GM12864 (cell line): ENCODE results near the gene WBP4.
A peak's percentile ranks its signal among the peaks of the same experiment; 100 is the strongest.

Source experiments
- DNase-seq: peaks from one replicate; pipeline ENCODE4 v3.0.0-alpha.2; 2011; ENCODE audit warnings: low read depth
- H3K4me3 ChIP-seq: 2 replicates; pipeline ENCODE4 v1.5.1; 2011; ENCODE audit warnings: mild to moderate bottlenecking, low read depth, low read length, control low read depth
- CTCF ChIP-seq: IDR thresholded peaks from 2 replicates; pipeline ENCODE4 v1.5.1; 2011; ENCODE audit warnings: low read depth, mild to moderate bottlenecking, moderate library complexity, low read length, control low read depth, inconsistent platforms; ENCODE audit errors: missing control alignments

The WBP4 gene

DNA sequence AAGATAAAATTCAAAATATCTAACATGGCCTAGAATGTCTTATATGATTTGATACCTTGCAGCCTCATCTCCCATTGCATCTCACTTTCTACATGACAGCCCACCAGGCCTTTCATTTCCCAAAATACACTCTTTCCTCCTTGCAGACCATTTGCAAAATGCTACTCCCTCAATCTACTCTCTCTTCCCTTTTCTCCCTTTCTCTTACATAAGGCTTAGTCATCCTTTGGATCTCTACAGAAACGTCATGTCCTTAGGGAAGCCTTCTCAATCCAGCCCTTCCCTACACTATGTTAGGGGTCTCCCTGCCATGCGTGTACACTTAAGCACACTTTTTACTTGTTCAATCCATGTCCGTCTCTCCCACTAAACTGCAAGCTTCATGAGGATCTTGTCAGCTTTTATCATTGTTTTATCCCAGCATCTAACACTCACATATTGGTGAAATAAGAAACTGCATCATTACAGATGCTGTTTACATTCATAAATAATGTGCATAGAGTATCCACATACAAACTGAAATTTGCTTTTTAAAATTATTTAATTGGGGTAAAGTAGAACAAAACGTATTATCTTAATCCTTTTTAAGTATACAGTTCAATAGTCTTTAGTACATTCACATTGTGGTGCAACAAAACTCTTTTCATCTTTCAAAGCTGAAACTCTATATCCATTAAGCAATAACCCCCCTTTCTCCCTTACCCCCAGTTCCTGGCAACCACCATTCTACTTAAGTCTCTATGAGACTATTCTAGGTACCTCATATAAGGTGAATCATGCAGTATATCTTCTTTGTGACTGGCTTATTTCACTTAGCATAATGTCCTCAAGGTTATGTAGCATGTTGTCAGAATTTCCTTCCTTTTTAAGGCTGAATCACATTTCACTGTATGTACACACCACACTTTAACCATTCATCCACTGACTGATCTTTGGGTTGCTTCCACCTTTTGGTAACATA is 11.5 kb upstream of the WBP4 start:
- H3K4me3 ChIP-seq, result no peak overlapping the region
- DNase-seq, result no peak
- TF ChIP-seq CTCF, result no peak

DNA sequence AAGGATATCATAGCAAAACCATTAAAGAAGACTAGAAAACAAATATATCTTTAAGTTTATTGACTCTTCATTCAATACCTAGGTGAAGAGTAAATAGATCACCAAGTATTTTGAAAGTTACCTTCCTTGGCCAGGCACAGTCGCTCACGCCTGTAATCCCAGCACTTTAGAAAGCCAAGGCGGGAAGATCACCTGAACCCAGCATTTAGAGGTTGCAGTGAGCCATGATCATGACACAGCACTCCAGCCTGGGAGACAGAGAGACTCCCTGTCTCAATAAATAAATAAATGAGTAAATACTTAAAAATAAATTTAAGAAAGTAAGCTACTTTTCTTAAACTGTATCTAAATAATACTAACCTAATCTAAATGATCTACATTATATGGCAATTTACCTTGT is 8.9 kb upstream of the WBP4 start:
- H3K4me3 ChIP-seq, result no peak overlapping the region
- no peak for DNase-seq
- TF ChIP-seq CTCF, result no peak

DNA sequence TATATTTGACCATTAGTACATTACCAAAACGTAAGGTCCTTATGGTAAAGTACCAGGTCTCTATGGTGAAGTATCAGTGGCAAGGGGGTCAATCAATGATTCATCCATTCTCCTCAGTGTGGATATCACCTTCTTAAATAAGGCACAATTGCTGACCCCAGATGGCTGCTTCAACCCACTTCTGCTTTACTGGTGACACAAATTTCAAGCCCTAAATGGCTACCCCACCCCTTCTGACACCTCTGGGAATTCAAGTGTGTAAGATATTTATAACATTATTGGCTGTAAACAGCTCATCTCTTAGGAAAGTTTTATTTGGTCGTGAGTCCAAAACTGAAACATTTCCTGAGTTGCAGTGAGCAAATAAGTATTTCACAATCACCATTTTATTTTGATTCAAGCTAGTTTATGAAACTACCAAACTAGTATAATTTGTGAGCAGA is 7.9 kb upstream of the WBP4 start:
- TF ChIP-seq CTCF, result no peak
- H3K4me3 ChIP-seq, result peak overlapping the region; percentile 3; the same call in 1 of the 2 replicates
- DNase-seq, result peak; percentile 48

GRCh38 chr13:41054212-41054877 is 7.0 kb upstream of the WBP4 start:
- no peak overlapping the region; the same call in 1 of the 2 replicates for H3K4me3 ChIP-seq
- no peak for DNase-seq
- peak; percentile 49 for TF ChIP-seq CTCF

- no peak overlapping the region for H3K4me3 ChIP-seq
- DNase-seq, result no peak
- peak; percentile 56 for TF ChIP-seq CTCF
These were observed 6.2 kb upstream of the WBP4 start for GRCh38 chr13:41054919-41055619.

DNA sequence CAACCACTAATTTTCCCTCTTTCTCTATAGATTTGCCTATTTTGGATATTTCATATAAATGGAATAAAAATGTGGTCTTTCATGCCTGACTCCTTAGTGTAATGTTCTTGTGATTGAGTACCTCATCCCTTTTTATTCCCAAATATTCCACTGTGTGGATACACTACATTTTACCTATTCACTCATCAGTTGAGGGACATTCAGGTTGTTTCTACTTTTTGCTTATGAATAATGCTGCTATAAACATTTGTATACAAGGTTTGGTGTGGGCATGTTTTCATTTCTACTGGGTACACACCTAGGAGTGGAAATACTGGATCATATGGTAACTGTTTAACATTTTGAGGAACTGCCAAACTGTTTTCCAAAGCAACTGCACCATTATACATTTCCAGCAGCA is 5.1 kb upstream of the WBP4 start:
- no peak for DNase-seq
- H3K4me3 ChIP-seq, result no peak overlapping the region
- TF ChIP-seq CTCF, result no peak
